ENCODE data around the gene ZBTB20.

The ZBTB20 gene

GRCh38 chr3:114538211-114538610 lies 608.9 kb downstream of the ZBTB20 start:
- TF ChIP-seq FOXP2 (optimal IDR thresholded peaks at IDR 0.05; ENCODE audit: borderline replicate concordance, extremely low read depth, extremely low read length, insufficient read depth), result no peak
- TF ChIP-seq REST (IDR thresholded peaks at IDR 0.05; ENCODE audit: insufficient read depth in 1 of 2, low read depth in 2 of 2, low read length in 2 of 2), result no peak
- no peak for TF ChIP-seq POLR2AphosphoS5 (IDR thresholded peaks at IDR 0.05; ENCODE audit: low read depth, low read length)

- no peak for TF ChIP-seq POLR2AphosphoS5 (IDR thresholded peaks at IDR 0.05; ENCODE audit: low read depth, low read length)
- TF ChIP-seq REST (IDR thresholded peaks at IDR 0.05; ENCODE audit: insufficient read depth in 1 of 2, low read depth in 2 of 2, low read length in 2 of 2), result no peak
- no peak for TF ChIP-seq SIN3A (IDR thresholded peaks at IDR 0.05; ENCODE audit: borderline replicate concordance, insufficient read depth, low read length)
- TF ChIP-seq FOXP2 (optimal IDR thresholded peaks at IDR 0.05; ENCODE audit: borderline replicate concordance, extremely low read depth, extremely low read length, insufficient read depth), result no peak
- TF ChIP-seq TAF1 (IDR thresholded peaks at IDR 0.05; ENCODE audit: borderline replicate concordance, insufficient read depth, low read length), result no peak
Observed at GRCh38 chr3:114528517-114528916, 618.6 kb downstream of the ZBTB20 start.

- TF ChIP-seq FOXP2 (optimal IDR thresholded peaks at IDR 0.05; ENCODE audit: borderline replicate concordance, extremely low read depth, extremely low read length, insufficient read depth) (no peak), REST (IDR thresholded peaks at IDR 0.05; ENCODE audit: insufficient read depth in 1 of 2, low read depth in 2 of 2, low read length in 2 of 2) (no peak), POLR2AphosphoS5 (IDR thresholded peaks at IDR 0.05; ENCODE audit: low read depth, low read length) (no peak)
Observed at GRCh38 chr3:114527036-114527644, 619.9 kb downstream of the ZBTB20 start.

- TF ChIP-seq REST (IDR thresholded peaks at IDR 0.05; ENCODE audit: insufficient read depth in 1 of 2, low read depth in 2 of 2, low read length in 2 of 2) (no peak), SIN3A (IDR thresholded peaks at IDR 0.05; ENCODE audit: borderline replicate concordance, insufficient read depth, low read length) (no peak), TAF1 (IDR thresholded peaks at IDR 0.05; ENCODE audit: borderline replicate concordance, insufficient read depth, low read length) (no peak), POLR2AphosphoS5 (IDR thresholded peaks at IDR 0.05; ENCODE audit: low read depth, low read length) (no peak), FOXP2 (optimal IDR thresholded peaks at IDR 0.05; ENCODE audit: borderline replicate concordance, extremely low read depth, extremely low read length, insufficient read depth) (no peak)
Observed at GRCh38 chr3:114525278-114525677, 621.8 kb downstream of the ZBTB20 start.

- TF ChIP-seq SIN3A (IDR thresholded peaks at IDR 0.05; ENCODE audit: borderline replicate concordance, insufficient read depth, low read length) (no peak), FOXP2 (optimal IDR thresholded peaks at IDR 0.05; ENCODE audit: borderline replicate concordance, extremely low read depth, extremely low read length, insufficient read depth) (no peak), POLR2AphosphoS5 (IDR thresholded peaks at IDR 0.05; ENCODE audit: low read depth, low read length) (no peak), REST (IDR thresholded peaks at IDR 0.05; ENCODE audit: insufficient read depth in 1 of 2, low read depth in 2 of 2, low read length in 2 of 2) (no peak)
Observed at GRCh38 chr3:114519415-114519814, 627.7 kb downstream of the ZBTB20 start.
